IMR-90 (cell line): ENCODE data around the gene MGRN1. TPM values are rescaled to one million over a fixed set of nuclear protein-coding genes. Genes with fewer than 3 reads are reported as not detected.

ENCODE experiments used
- ATAC-seq: fragments of 200-7000 bp; cut with Tn5 transposase; 2 replicates; pipeline ENCODE4 v1.9.1; 2020; ENCODE audit warnings: low read depth, mild to moderate bottlenecking, moderate library complexity
- BruUV-seq: library from RNA; stranded (reverse); fragments of 400-500 nt; replicated peaks from 2 replicates; lab custom pipeline; 2021; lab: Mats Ljungman, UMichigan
- CTCF ChIA-PET: fragments of 300-600 bp; formaldehyde crosslinking; extraction: SDS; loops from one replicate; lab custom pipeline; 2021; ENCODE audit warnings: antibody characterized with exemption; lab: Yijun Ruan, JAX
- POLR2A ChIA-PET: fragments of 300-600 bp; sonication (Branson Sonifier 250); formaldehyde crosslinking; loops from one replicate; lab custom pipeline; 2022; ENCODE audit warnings: antibody characterized with exemption; ENCODE audit not compliant: unreplicated experiment; lab: Charles Lee
- DNase-seq: peaks from one replicate; pipeline ENCODE4 v3.0.0; 2013
- H2AFZ ChIP-seq: replicated peaks from 2 replicates; pipeline ENCODE3; 2013; ENCODE audit warnings: low read length, mild to moderate bottlenecking; ENCODE audit not compliant: poor library complexity
- H2AK5ac ChIP-seq: 2 replicates; pipeline ENCODE4 v1.6.1; 2013; ENCODE audit warnings: low read depth, low read length, inconsistent platforms
- H2AK9ac ChIP-seq: replicated peaks from 2 replicates; pipeline ENCODE3; 2013; ENCODE audit warnings: mild to moderate bottlenecking, low read depth, low read length, moderate library complexity; ENCODE audit not compliant: poor library complexity
- H2BK120ac ChIP-seq: 2 replicates; pipeline ENCODE4 v1.6.1; 2013; ENCODE audit warnings: low read depth, low read length, inconsistent platforms
- H2BK15ac ChIP-seq: 3 replicates; pipeline ENCODE4 v1.6.1; 2013; ENCODE audit warnings: low read depth, low read length, inconsistent platforms
- H2BK20ac ChIP-seq: 2 replicates; pipeline ENCODE4 v1.6.1; 2013; ENCODE audit warnings: low read depth, mild to moderate bottlenecking, inconsistent platforms, low read length, moderate library complexity
- H2BK5ac ChIP-seq: 2 replicates; pipeline ENCODE4 v1.6.1; 2013; ENCODE audit warnings: mild to moderate bottlenecking, low read depth, low read length, inconsistent platforms; ENCODE audit not compliant: poor library complexity, severe bottlenecking
- H3K14ac ChIP-seq: replicated peaks from 2 replicates; pipeline ENCODE4 v1.6.1; 2013; ENCODE audit warnings: low read depth, low read length, inconsistent platforms
- H3K18ac ChIP-seq: 2 replicates; pipeline ENCODE4 v1.6.1; 2013; ENCODE audit warnings: low read depth, low read length, control low read depth
- H3K23ac ChIP-seq: 2 replicates; pipeline ENCODE4 v1.6.1; 2013; ENCODE audit warnings: low read depth, low read length, inconsistent platforms
- H3K27ac ChIP-seq: 2 replicates; pipeline ENCODE4 v1.5.1; 2013; ENCODE audit warnings: mild to moderate bottlenecking, control low read depth, low read length; ENCODE audit not compliant: insufficient read depth
- H3K27me3 ChIP-seq: 2 replicates; pipeline ENCODE4 v1.6.1; 2013; ENCODE audit warnings: low read length; ENCODE audit not compliant: control insufficient read depth, insufficient read depth
- H3K36me3 ChIP-seq: 2 replicates; pipeline ENCODE4 v1.6.1; 2013; ENCODE audit warnings: low read length, mixed read lengths; ENCODE audit not compliant: control insufficient read depth, insufficient read depth
- H3K4ac ChIP-seq: 2 replicates; pipeline ENCODE4 v1.6.1; 2013; ENCODE audit warnings: low read depth, low read length, inconsistent platforms
- H3K4me1 ChIP-seq: 2 replicates; pipeline ENCODE4 v1.6.1; 2013; ENCODE audit warnings: low read length, mixed read lengths; ENCODE audit not compliant: control insufficient read depth, insufficient read depth
- H3K4me2 ChIP-seq: 2 replicates; pipeline ENCODE4 v1.6.1; 2013; ENCODE audit warnings: low read depth, mild to moderate bottlenecking, control low read depth, low read length, moderate library complexity
- H3K4me3 ChIP-seq: 2 replicates; pipeline ENCODE4 v1.5.1; 2013; ENCODE audit warnings: low read depth, mild to moderate bottlenecking, control low read depth, low read length, moderate library complexity; ENCODE audit not compliant: insufficient read depth
- H3K56ac ChIP-seq: 2 replicates; pipeline ENCODE4 v1.6.1; 2013; ENCODE audit warnings: low read length, inconsistent platforms; ENCODE audit not compliant: insufficient read depth; ENCODE audit errors: extremely low read depth
- H3K79me1 ChIP-seq, 2 experiments: 2 replicates each; pipeline ENCODE4 v1.6.1; 2013; ENCODE audit warnings: low read length in 2 of 2, inconsistent platforms in 1 of 2, low read depth in 1 of 2
- H3K9ac ChIP-seq: 2 replicates; pipeline ENCODE4 v1.6.1; 2013; ENCODE audit warnings: low read depth, low read length, control low read depth
- H3K9me1 ChIP-seq: 2 replicates; pipeline ENCODE4 v1.6.1; 2013; ENCODE audit warnings: low read length, inconsistent platforms; ENCODE audit not compliant: insufficient read depth
- H3K9me3 ChIP-seq: 2 replicates; pipeline ENCODE4 v1.6.1; 2013; ENCODE audit warnings: low read length; ENCODE audit not compliant: control insufficient read depth, insufficient read depth
- H4K20me1 ChIP-seq: 2 replicates; pipeline ENCODE4 v1.6.1; 2013; ENCODE audit warnings: low read length, inconsistent platforms; ENCODE audit not compliant: insufficient read depth
- H4K5ac ChIP-seq: 2 replicates; pipeline ENCODE4 v1.6.1; 2013; ENCODE audit warnings: mild to moderate bottlenecking, low read depth, low read length, control low read depth
- H4K8ac ChIP-seq, 2 experiments: 2 replicates each; pipeline ENCODE4 v1.6.1; 2013; ENCODE audit warnings: low read depth in 2 of 2, low read length in 2 of 2, control low read depth in 1 of 2, inconsistent platforms in 1 of 2
- H4K91ac ChIP-seq: 2 replicates; pipeline ENCODE4 v1.6.1; 2013; ENCODE audit warnings: low read depth, low read length, inconsistent platforms; ENCODE audit not compliant: insufficient read depth
- CHD1 ChIP-seq: IDR thresholded peaks from 2 replicates; pipeline ENCODE4 v1.6.1; 2012; ENCODE audit warnings: low read depth, low read length, improper control_type of control experiment
- MAFK ChIP-seq: IDR thresholded peaks from 2 replicates; pipeline ENCODE4 v1.6.1; 2012; ENCODE audit warnings: low read depth, low read length, improper control_type of control experiment
- whole genome bisulfite sequencing, 2 experiments: methylation state at CpG; one replicate each; pipeline versions ENCODE4 v1.1.5 to v1.1.7; 2013; ENCODE audit warnings: missing lambda C conversion rate in 2 of 2; ENCODE audit not compliant: insufficient read length in 1 of 2; ENCODE audit errors: extremely low coverage in 2 of 2; 5-methylcytosine and 5-hydroxymethylcytosine counted together
- dilution Hi-C: fragments of 300-500 bp; cut with HindIII; formaldehyde crosslinking; loops from one replicate; pipeline ENCODE4 v1.14.3; 2018; ENCODE audit warnings: low sequenced_read_pairs; ENCODE audit not compliant: unreplicated experiment
- in situ Hi-C: fragments of 300-500 bp; cut with MboI; formaldehyde crosslinking; loops from 3 replicates; pipeline ENCODE4 v1.14.3; 2019; ENCODE audit warnings: low sequenced_read_pairs, inconsistent platforms, mixed read lengths
- intact Hi-C: fragments of 100-400 bp; cut with micrococcal nuclease; formaldehyde crosslinking; loops from 2 replicates; pipeline ENCODE4 v1.10.0; 2022
- polyA plus RNA-seq, 3 experiments: library from polyadenylated mRNA; depleted of rRNA; stranded (reverse); fragments of >200 nt; gene quantifications; 2 replicates each; pipeline ENCODE4 v1.2.3, GENCODE V29; 2012; ENCODE audit warnings: low replicate concordance in 1 of 3
- total RNA-seq: library from RNA; depleted of rRNA; stranded (reverse); fragments of >200 nt; gene quantifications from 2 replicates; pipeline ENCODE4 v1.2.3, GENCODE V29; 2012
- TF ChIP-seq, protein P1 (sequence below): fragments of 150-350 bp; IDR thresholded peaks from 2 replicates; pipeline ENCODE4 v1.6.1; 2016; ENCODE audit warnings: low read depth, mild to moderate bottlenecking, low read length, moderate library complexity, borderline replicate concordance

MGRN1 gene
- total and polyA plus RNA-seq, 2 of the 4 experiments (the other 2 are of a cell fraction): 11.7 to 32.7 TPM

DNA sequence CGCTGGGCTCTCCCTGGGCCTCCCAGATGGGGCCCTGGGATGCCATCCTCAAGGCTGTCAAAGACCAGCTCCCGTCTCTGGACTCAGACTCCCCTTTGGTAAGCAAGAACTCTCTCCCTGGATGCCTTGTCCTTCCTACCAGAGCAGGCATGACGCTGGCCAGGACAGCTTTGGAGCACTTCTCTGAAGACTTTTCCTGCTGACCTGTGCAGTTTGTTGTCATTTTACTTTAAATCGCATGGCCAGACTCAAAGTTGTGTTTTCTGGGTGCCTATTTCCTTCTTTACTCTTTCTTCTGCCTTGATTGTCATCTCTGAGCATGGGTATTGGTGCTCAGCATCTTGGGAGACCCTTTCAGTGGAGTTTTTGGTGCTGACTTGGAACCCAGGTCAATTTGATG lies 111.9 kb downstream of the MGRN1 start:
- no peak for DNase-seq
- H3K56ac ChIP-seq: no peak overlapping the region

More for the DNA sequence above, 111.9 kb downstream of the MGRN1 start:
- H3K4ac ChIP-seq: no peak overlapping the region
- no peak overlapping the region for H2AFZ ChIP-seq
- TF ChIP-seq, protein P1, sequence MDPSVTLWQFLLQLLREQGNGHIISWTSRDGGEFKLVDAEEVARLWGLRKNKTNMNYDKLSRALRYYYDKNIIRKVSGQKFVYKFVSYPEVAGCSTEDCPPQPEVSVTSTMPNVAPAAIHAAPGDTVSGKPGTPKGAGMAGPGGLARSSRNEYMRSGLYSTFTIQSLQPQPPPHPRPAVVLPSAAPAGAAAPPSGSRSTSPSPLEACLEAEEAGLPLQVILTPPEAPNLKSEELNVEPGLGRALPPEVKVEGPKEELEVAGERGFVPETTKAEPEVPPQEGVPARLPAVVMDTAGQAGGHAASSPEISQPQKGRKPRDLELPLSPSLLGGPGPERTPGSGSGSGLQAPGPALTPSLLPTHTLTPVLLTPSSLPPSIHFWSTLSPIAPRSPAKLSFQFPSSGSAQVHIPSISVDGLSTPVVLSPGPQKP: no peak
- TF ChIP-seq CHD1 (no peak), MAFK (peak; percentile 52)
- H4K20me1 ChIP-seq: peaks cover 3% of the 10 kb centered on the region; the same call in 1 of the 2 replicates
- peaks cover 4% of the 10 kb centered on the region; the same call in 1 of the 2 replicates for H3K9me1 ChIP-seq
- H3K9ac ChIP-seq: no peak overlapping the region
- no peak overlapping the region for H2BK15ac ChIP-seq
- H3K14ac ChIP-seq: no peak overlapping the region
- POLR2A ChIA-PET: no interaction called here
- no peak overlapping the region for H4K8ac ChIP-seq
- H2AK5ac ChIP-seq: no peak overlapping the region
- no peak overlapping the region for H2BK20ac ChIP-seq
- ATAC-seq: no peak
- H3K4me1 ChIP-seq: peaks cover 4% of the 10 kb centered on the region
- no peak overlapping the region for H3K23ac ChIP-seq
- H3K79me1 ChIP-seq: peaks cover 13 to 22% of the 10 kb centered on the region in 2 experiments
- no peak overlapping the region for H4K91ac ChIP-seq
- 91% methylated on average over 3 of the region's 4 CpGs; no CpG with 5 or more reads in 1 of the 2 experiments for WGBS, 2 experiments
- intact Hi-C loops (no loop called here), dilution Hi-C loops (no loop called here), in situ Hi-C loops (no loop called here)
- H2BK120ac ChIP-seq: no peak overlapping the region
- no peaks in the 10 kb centered on the region for H3K9me3 ChIP-seq
- no peak overlapping the region for H3K4me3 ChIP-seq
- no TSS peak for BruUV-seq
- H4K5ac ChIP-seq: no peak overlapping the region
- H3K27me3 ChIP-seq: no peaks in the 10 kb centered on the region
- CTCF ChIA-PET: no interaction called here
- no peak overlapping the region for H2BK5ac ChIP-seq
- no peak overlapping the region for H2AK9ac ChIP-seq
- H3K27ac ChIP-seq: no peak overlapping the region
- no peak overlapping the region for H3K18ac ChIP-seq
- H3K36me3 ChIP-seq: no peaks in the 10 kb centered on the region
- H3K4me2 ChIP-seq: no peak overlapping the region
